ENCODE data around the gene PSMG3. TPM values are rescaled to one million over a fixed set of nuclear protein-coding genes. Genes with fewer than 3 reads are reported as not detected.

Gene PSMG3
- total RNA-seq, 1 experiment from 2014 or later = 63.0 TPM

GRCh38 chr7:1546909-1547776 is 22.7 kb downstream of the PSMG3 start:
- Histone ChIP-seq H2AFZ (ENCODE audit: low read length) (no peak overlapping the region), H3K14ac (ENCODE audit: insufficient read depth, low read length) (no peak overlapping the region; the same call in 1 of the 2 replicates), H2BK120ac (ENCODE audit: low read depth, low read length, poor library complexity, severe bottlenecking) (no peak overlapping the region), H4K5ac (ENCODE audit: insufficient read length, low read depth, low read length) (no peak overlapping the region), H2BK15ac (ENCODE audit: low read depth, low read length) (no peak overlapping the region), H3K79me2 (ENCODE audit: insufficient read depth, low read length) (no peaks in the 10 kb centered on the region), H3K9me3 (ENCODE audit: control insufficient read depth, low read depth, low read length) (no peaks in the 10 kb centered on the region), H3T11ph (ENCODE audit: low read length) (no peak overlapping the region), H3K27ac (ENCODE audit: insufficient read length, low read depth, low read length) (no peak overlapping the region), H3K56ac (ENCODE audit: insufficient read length, low read depth, low read length) (no peak overlapping the region), H2AK5ac (ENCODE audit: insufficient read length, low read length) (no peak overlapping the region), H3K79me1 (ENCODE audit: insufficient read depth, low read depth, low read length, poor library complexity, severe bottlenecking) (no peaks in the 10 kb centered on the region), H2BK12ac (ENCODE audit: insufficient read length, low read depth, low read length) (no peak overlapping the region), H3K18ac (ENCODE audit: insufficient read length, low read depth, low read length) (no peak overlapping the region), H3K4me2 (ENCODE audit: insufficient read depth, insufficient read length, low read length) (no peak overlapping the region), H3K27me3 (ENCODE audit: insufficient read depth, low read length) (no peaks in the 10 kb centered on the region), H3K9ac (ENCODE audit: extremely low read depth, insufficient read length, low read length) (no peak overlapping the region), H3K4me1 (ENCODE audit: insufficient read depth, low read length) (no peaks in the 10 kb centered on the region), H4K20me1 (ENCODE audit: control insufficient read depth, insufficient read depth, insufficient read length) (no peaks in the 10 kb centered on the region), H2BK20ac (ENCODE audit: low read depth, low read length, poor library complexity, severe bottlenecking) (no peak overlapping the region), H3K23ac (ENCODE audit: insufficient read length, low read depth, low read length) (no peak overlapping the region), H2BK5ac (ENCODE audit: insufficient read length, low read length) (no peak overlapping the region), H4K8ac (replicated peaks; ENCODE audit: insufficient read length, low read depth, low read length) (no peak overlapping the region), H3K23me2 (ENCODE audit: insufficient read length, low read depth, low read length, poor library complexity, severe bottlenecking) (no peaks in the 10 kb centered on the region), H4K91ac (ENCODE audit: insufficient read length, low read depth, low read length) (no peak overlapping the region), H3K4ac (ENCODE audit: low read depth, low read length) (no peak overlapping the region)
- DNase-seq = no peak
- H3K27ac Mint-ChIP-seq = no peak overlapping the region
- no peaks in the 10 kb centered on the region; the same call in 1 of the 2 replicates for H3K27me3 Mint-ChIP-seq (ENCODE audit: low read depth)
- TF ChIP-seq CTCF (conservative IDR thresholded peaks at IDR 0.05) = no peak
- no peaks in the 10 kb centered on the region; a peak in 1 of 5 replicates for H3K9me3 Mint-ChIP-seq
- no peaks in the 10 kb centered on the region for H3K36me3 Mint-ChIP-seq (ENCODE audit: insufficient read depth in 1 of 3, low read depth in 3 of 3)
- H3K4me1 Mint-ChIP-seq = no peaks in the 10 kb centered on the region
- H3K4me3 Mint-ChIP-seq = no peak overlapping the region
- no CpG with 5 or more reads among the region's 41 CpGs for WGBS (ENCODE audit: extremely low coverage, insufficient read length, low lambda C conversion rate)

Measured in H9 (cell line).